Neural cell (in vitro differentiated cells): ENCODE data around the gene EML6.

Source experiments
- CTCF ChIP-seq: fragments of 450-650 bp; IDR thresholded peaks from 2 replicates; pipeline ENCODE4 v1.5.1; 2014; ENCODE audit warnings: antibody characterized with exemption, mild to moderate bottlenecking, moderate library complexity; ENCODE audit not compliant: poor library complexity, severe bottlenecking
- EP300 ChIP-seq: fragments of 450-650 bp; conservative IDR thresholded peaks from 2 replicates; pipeline ENCODE4 v1.6.1; 2014; ENCODE audit warnings: antibody characterized with exemption, mild to moderate bottlenecking, moderate library complexity; ENCODE audit not compliant: poor library complexity, severe bottlenecking
- EZH2 ChIP-seq: fragments of 200-600, 300-800 bp; shearing (Covaris generic), sonication (generic); IDR thresholded peaks from 2 replicates; pipeline ENCODE4 v1.6.1; 2014; ENCODE audit warnings: antibody characterized with exemption, low read length, borderline replicate concordance, mild to moderate bottlenecking; ENCODE audit not compliant: insufficient read depth, poor library complexity, severe bottlenecking
- MXI1 ChIP-seq: fragments of 450-650 bp; conservative IDR thresholded peaks from 2 replicates; pipeline ENCODE4 v1.6.1; 2014; ENCODE audit warnings: antibody characterized with exemption, mild to moderate bottlenecking; ENCODE audit not compliant: poor library complexity, severe bottlenecking
- RAD21 ChIP-seq: fragments of 450-650 bp; conservative IDR thresholded peaks from 2 replicates; pipeline ENCODE4 v1.6.1; 2014; ENCODE audit warnings: antibody characterized with exemption, mild to moderate bottlenecking, moderate library complexity
- TAF1 ChIP-seq: IDR thresholded peaks from 2 replicates; pipeline ENCODE4 v1.6.1; 2012; ENCODE audit warnings: low read depth

DNA sequence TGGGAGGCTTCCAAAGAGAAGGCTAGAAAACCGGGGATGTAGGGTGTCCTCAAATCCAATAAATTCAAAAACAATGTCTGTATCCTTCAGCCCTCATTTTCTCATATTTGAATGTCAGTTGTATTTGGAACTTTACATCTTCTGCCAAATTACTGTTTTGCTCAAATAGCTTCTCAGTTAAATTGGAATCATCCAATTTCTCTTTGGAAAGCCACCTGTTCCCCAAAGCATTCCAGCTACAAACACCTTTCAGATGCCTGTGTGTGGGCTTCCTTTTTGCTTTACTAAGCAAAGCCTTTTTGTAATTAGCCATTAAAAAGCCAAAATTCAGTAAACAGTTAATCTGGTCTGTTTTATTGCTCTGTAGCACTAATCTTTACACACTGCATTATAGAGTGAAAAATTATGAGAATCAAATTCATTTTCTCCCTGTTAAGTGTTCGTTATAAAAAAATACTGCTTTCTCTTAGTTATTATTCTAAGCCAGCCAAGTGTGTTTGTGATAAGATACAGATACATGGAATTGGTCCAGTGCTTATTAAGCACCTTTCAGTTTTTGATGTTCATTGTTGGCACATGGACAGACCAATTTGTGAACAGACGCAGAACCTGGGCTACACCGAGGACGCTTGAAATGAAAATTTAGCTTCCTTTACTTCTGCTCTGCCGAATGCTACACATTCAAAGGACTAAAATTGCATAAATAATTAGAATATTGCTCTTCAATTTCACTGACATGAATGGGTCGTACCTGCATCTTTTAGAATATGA, 175.2 kb downstream of the EML6 start:
- TF ChIP-seq CTCF (no peak), RAD21 (no peak), TAF1 (no peak), EP300 (no peak), MXI1 (no peak), EZH2 (no peak)
